GM18858 (cell line): ENCODE data around the gene ZNF396.
A peak's percentile ranks its signal among the peaks of the same experiment; 100 is the strongest.

Experiments
- ATAC-seq: cut with Tn5 transposase; IDR thresholded peaks from one replicate; pipeline ENCODE4 v1.9.1; 2021; ENCODE audit not compliant: unreplicated experiment

Gene ZNF396

DNA sequence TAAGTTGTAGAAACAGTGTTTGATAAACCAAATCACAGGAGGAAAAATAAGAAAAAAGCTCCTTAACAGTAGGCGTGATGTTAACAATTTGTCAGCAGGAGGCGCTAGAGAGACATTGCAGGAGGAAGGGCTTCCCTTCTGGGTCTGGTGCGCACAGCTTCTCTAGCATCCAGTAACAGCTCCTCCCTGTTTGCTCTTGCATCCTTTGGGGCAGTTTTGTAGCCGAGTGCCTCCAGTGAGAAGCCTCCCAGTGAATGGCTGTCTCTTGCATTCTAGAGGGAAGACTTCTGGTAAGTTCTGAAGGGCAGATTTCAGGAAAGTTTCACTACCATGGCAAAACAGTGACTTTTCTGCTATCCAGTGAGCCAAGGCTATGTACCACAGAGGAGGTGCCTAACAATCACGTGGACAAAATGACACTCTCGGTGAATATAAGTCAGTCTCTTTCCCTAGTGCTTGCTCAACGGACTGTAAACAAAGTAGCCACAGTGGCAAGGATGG lies 9.5 kb upstream of the ZNF396 start:
- ATAC-seq = peak; percentile 83

DNA sequence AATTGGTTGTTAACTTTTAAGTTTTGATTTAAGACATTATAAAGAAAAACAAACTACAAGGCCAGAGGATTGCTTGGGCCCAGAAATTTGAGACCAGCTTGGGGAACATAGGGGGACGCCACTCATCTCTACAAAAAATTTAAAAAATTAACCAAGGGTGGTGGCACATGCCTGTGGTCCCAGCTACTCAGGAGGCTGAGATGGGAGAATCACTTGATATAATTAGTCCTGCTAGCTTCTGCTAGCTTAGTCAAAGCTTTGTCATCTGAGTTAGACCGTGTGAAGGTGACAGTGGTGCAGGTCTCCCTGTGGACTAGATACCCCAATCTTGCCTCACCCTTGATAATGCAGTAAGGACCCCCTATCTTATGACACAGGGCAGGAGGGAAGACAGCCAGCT lies 6.0 kb upstream of the ZNF396 start:
- ATAC-seq = no peak

- no peak for ATAC-seq
Observed at GRCh38 chr18:35379421-35379820, 2.3 kb upstream of the ZNF396 start.

- no peak for ATAC-seq
Observed at GRCh38 chr18:35378574-35378896, 1.4 kb upstream of the ZNF396 start.

- no peak for ATAC-seq
Observed at GRCh38 chr18:35377875-35378573, 887 bp upstream of the ZNF396 start.

DNA sequence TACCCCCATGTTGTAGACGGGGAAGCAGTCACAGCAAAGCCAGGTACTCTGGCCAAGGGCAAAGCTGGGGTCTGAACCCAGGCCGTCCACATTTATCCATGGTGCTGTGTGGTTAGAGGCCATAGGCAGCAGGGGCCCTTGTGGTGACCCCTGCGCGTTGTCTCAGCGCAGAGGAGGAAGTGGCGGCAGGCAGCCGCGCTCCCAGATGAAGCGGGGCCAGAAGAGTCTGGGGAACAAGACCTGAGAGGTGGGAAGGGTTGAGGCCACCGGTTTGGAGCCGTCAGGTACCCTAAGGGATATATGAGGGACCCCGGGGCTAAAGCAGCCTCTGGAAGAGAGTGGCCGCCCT lies 770 bp downstream of the ZNF396 start:
- peak; percentile 54 for ATAC-seq

DNA sequence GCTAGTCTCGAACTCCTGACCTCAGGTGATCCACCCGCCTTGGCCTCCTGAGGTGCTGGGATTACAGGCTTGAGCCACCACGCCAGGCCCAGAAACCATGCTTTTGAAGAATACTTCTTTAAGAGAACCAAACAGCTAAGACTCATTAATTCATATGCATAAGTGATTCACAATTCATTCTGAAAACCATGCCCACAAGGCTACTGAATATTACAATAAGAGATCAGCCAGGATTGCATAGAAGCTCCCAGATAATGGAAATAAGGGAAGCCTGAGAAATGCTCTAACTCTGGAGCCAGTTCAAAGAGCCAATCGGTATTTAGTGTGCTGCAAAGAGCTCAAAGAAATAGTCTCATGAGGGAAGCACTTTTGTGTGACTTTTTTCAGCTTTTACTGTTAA lies 2.4 kb downstream of the ZNF396 start:
- ATAC-seq = no peak

DNA sequence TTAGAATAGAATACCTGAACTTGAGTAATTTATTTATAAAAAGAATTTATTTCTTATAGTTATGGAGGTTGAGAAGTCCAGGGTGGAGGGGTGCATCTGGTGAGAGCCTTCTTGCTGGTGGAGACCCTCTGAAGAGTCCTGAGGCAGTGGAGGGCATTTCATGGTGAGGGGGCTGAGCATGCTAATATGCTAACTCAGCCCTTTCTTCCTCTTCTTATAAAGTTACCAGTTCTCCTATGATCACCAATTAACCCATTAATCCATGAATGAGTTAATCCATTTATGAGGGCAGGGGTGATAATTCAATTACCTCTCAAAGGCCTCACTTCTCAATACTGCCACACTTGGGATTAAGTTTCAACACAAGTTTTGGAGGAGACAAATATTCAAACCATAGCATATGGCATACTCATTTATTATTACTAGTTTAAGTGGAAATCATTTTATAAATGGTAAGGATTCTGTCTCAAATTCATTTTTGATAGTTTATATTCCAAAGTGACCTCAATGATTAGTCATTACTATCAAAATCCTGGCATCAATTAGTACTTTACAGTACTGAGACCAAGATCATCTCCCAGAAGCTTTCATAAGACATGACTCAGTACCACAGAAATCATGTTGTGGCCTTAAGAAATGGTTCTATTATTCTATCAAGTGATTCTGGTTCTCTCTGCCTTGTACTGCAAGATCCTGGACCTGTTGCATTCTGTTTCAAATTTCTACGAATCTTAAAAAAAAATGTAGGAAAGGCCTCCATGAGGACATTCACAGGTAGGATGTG lies 5.5 kb downstream of the ZNF396 start:
- no peak for ATAC-seq

- no peak for ATAC-seq
Observed at GRCh38 chr18:35369126-35369525, 8.0 kb downstream of the ZNF396 start.

DNA sequence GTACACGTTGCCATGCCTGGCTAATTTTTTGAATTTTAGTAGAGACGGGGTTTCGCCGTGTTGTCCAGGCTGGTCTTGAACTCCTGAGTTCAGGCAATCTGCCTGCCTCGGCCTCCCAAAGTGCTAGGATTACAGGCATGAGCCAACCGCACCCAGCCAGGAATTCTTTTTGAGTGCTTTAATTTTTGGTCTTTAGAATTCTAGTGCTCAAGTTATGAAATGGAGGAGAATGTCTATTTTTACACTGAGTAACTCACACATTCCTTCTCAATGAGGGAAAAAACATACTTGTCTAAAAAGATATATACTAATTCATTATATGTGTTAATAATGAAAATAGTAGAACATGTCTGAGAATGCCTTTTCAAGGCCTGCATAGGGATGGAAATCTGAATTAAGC lies 8.5 kb downstream of the ZNF396 start:
- no peak for ATAC-seq

GRCh38 chr18:35362531-35362930 lies 14.6 kb downstream of the ZNF396 start:
- ATAC-seq = no peak

- ATAC-seq = no peak
Observed at GRCh38 chr18:35361570-35362321, 15.4 kb downstream of the ZNF396 start.

DNA sequence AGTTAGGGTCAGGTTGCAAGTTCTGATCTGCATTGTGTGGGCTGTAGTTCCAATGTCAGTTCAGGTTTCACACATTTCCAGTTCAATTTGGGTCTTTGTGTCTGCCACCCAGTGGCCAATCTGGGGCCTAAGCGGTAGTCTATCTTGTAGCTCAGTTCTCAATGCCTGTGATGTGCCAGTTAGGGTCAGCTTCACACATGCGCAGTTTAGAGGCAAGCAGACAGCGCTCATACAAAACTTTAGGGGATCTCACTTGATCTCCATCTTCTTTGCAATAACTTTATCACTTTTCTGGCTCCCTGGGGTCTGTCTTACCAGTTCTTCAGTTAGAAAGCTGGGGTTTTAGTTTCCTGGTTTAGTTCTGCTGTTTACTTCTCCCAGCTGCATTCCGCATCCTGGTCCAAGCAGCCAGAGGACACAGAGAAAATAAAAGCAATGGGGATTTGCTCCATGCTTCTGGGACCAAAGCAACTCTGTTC lies 22.0 kb downstream of the ZNF396 start:
- peak; percentile 100 for ATAC-seq

GRCh38 chr18:35352778-35353177 lies 24.4 kb downstream of the ZNF396 start:
- ATAC-seq = no peak

DNA sequence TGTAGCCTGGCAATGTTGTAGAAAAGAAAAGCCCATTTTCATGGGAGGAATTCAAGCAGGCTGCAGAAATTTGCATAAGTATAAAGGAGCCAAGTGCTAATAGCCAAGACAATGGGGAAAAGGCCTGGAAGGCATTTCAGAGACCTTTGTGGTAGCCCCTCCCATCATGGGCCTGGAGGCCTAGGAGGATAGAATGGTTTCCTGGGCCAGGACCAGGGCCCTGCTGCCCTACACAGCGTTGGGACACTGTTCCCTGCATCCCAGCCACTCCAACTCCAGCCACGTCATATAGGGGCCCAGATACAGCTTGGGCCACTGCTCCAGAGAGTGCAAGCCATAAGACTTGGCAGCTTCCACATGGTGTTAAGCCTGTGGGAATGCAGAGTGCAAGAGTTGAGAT lies 24.9 kb downstream of the ZNF396 start:
- ATAC-seq = no peak

DNA sequence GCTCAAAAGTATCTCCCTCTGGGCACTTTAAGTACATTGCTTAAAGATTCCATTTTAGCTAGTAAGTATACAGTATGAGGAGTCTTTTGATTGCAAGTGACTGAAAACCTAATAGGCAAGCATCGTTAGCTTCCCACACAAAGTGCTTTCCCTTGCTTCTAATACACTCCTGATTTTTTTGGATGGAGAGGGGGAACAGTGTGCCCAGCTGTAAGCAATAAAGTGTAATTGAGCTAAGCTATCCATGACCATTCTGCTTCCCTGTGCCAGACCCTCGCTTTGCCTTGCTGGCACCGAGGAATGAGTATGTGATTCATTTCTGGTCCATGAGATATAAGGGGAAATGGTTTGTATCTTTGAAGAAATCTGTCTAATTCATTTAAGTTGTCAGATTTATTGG lies 29.1 kb downstream of the ZNF396 start:
- no peak for ATAC-seq

DNA sequence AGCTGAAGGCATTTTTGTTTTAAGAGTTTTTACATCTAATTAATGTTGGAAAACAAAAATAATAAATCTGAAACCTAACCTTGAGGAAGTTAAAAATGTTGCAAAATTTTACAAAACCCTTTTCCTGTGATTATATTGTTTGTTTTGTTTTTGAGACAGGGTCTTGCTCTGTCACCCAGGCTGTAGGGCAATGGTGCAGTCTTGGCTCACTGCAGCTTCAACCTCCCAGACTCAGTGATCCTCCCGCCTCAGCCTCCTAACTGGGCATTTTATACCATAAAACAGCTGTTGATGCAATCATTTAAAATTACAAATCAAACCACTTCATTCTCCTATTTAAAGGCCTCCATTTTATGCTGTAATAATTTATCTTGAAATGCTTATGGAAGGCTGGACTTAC lies 31.2 kb downstream of the ZNF396 start:
- ATAC-seq = no peak

DNA sequence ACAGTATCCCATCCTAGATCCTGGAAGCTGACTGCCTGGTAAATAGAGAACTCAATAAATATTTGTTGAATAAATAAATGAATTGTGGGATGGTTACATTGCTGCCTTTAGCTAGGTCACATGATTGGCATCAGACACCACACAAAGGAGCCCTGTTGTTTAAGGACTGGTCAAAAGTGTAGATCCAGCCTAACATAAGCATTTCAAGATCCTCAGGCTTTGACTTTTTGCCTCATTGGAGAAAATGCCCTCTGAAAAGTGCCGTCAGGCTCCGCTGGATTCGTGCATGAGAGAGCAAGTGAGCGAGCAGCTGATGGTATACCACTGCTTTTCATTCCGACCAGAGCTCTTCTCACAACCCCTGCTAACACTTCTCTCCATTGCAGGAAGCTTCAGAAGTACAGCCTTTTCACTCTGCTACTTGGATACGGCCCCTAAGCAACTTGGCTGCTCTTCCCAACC lies 31.6 kb downstream of the ZNF396 start:
- ATAC-seq = no peak

DNA sequence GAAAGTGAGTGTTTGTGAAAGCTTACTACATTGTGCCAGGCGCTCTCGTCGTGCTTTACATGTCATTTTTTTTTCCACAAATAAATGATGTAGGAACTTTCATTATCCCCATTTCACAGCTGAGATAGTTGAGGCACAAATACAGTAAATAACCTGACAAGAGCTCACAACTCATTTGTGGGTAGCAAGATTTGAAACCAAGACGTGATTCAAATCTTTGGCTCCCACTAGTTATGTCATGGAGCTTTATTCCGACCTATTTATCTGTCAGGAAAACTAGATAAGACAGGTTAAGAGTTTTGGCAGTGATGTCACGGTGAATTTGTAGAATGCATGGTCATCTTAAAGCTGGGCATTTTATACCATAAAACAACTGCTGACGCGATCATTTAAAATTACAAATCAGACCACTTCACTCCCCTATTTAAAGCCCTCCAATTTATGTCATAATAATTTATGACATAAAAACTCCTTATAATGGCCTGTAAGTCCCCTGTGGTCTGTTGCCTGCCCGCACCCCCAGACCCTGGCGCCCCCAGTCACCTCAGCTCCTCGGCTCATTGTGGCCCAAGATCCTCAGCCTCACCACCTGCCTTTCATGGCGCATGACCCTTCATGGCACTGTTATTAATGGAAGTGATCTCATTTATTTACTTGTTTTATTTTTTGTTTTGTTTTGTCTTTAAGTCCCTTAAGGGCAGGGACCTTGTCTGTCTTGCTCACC lies 32.2 kb downstream of the ZNF396 start:
- peak; percentile 7 for ATAC-seq

- ATAC-seq = peak; percentile 80
Observed at GRCh38 chr18:35343936-35344735, 33.0 kb downstream of the ZNF396 start, which contains the start of gene ZNF24. Gene ZNF24, minus strand, starts transcription at chr18:35344420. Its CDS starts 3,770 bp downstream, at chr18:35340650.
